Measurements from ENCODE around the gene LPCAT2. TPM values are rescaled to one million over a fixed set of nuclear protein-coding genes. Genes with fewer than 3 reads are reported as not detected.

LPCAT2 gene
- total RNA-seq, 2 donors from 2014 or later = 20.5 to 21.1 TPM

DNA sequence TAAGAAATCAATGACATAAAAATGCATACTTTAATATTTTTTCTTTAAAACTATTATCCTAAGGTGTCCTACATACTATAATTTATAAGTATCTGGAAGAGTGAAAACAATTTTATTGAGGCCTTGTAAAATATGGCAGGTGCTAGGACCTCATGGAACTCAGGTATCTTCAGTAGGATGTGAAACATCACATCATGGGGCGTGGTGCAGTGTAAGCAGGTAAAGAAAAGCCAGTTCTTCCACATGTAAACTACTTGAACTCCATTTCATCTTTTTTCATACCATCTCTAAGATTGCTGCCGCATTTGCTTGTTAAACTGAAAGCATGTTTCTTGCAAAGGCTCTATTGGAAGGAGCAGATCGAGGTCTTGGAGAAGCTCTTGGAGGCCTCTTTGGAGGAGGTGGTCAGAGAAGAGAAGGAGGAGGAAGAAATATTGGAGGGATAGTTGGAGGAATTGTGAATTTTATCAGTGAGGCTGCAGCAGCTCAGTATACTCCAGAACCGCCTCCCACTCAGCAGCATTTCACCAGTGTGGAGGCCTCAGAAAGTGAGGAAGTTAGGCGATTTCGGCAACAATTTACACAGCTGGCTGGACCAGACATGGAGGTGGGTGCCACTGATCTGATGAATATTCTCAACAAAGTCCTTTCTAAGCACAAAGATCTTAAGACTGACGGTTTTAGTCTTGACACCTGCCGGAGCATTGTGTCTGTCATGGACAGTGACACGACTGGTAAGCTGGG lies 57.7 kb downstream of the LPCAT2 start, which contains the start of gene CAPNS2:
Gene CAPNS2 (plus strand): TSS at position 253 of the 744 bp plus-strand sequence. CDS start 73 bp downstream, at position 326.
- TF ChIP-seq, protein P1, sequence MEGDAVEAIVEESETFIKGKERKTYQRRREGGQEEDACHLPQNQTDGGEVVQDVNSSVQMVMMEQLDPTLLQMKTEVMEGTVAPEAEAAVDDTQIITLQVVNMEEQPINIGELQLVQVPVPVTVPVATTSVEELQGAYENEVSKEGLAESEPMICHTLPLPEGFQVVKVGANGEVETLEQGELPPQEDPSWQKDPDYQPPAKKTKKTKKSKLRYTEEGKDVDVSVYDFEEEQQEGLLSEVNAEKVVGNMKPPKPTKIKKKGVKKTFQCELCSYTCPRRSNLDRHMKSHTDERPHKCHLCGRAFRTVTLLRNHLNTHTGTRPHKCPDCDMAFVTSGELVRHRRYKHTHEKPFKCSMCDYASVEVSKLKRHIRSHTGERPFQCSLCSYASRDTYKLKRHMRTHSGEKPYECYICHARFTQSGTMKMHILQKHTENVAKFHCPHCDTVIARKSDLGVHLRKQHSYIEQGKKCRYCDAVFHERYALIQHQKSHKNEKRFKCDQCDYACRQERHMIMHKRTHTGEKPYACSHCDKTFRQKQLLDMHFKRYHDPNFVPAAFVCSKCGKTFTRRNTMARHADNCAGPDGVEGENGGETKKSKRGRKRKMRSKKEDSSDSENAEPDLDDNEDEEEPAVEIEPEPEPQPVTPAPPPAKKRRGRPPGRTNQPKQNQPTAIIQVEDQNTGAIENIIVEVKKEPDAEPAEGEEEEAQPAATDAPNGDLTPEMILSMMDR (IDR thresholded peaks at IDR 0.05) = no peak
- Histone ChIP-seq H3K27ac (no peak within 1 kb of the TSS), H3K9me3 (no peaks in the 10 kb centered on the region), H3K4me1 (ENCODE audit: control insufficient read depth in 1 of 2, low read depth in 2 of 2) (peaks cover 6 to 10% of the 10 kb centered on the region in 2 donors), H3K36me3 (no peaks in the 10 kb centered on the region), H3K4me3 (no peak within 1 kb of the TSS), H3K27me3 (replicated peaks; ENCODE audit: insufficient read depth) (no peaks in the 10 kb centered on the region)
- DNase-seq (ENCODE audit: low spot score) = no peak
- ATAC-seq (ENCODE audit: insufficient number of reproducible peaks, low FRiP score, low read depth) = no peak

DNA sequence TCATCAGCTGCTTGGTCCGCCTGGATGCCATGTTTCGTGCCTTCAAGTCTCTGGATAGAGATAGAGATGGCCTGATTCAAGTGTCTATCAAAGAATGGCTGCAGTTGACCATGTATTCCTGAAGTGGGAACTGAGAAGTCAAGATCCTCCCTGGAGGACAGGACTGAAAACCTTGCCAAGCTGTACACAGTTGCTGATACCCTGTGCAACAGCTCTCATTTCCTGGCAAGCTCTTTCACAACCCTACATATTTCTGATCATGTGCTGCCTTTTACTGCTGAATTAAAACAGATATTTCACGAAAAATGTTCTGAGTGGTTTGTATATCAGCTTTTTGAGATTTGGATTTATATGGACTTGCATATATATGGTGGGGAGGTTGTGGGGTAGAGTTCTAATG lies 58.5 kb downstream of the LPCAT2 start:
- ATAC-seq (ENCODE audit: insufficient number of reproducible peaks, low FRiP score, low read depth) = no peak
- H3K36me3 ChIP-seq = no peaks in the 10 kb centered on the region
- H3K4me1 ChIP-seq (ENCODE audit: control insufficient read depth in 1 of 2, low read depth in 2 of 2) = peaks cover 6 to 10% of the 10 kb centered on the region in 2 donors
- H3K27ac ChIP-seq = no peak overlapping the region
- H3K27me3 ChIP-seq (replicated peaks; ENCODE audit: insufficient read depth) = no peaks in the 10 kb centered on the region
- H3K4me3 ChIP-seq = no peak overlapping the region
- no peaks in the 10 kb centered on the region for H3K9me3 ChIP-seq
- TF ChIP-seq, protein P1 (IDR thresholded peaks at IDR 0.05) = no peak
- no peak for DNase-seq (ENCODE audit: low spot score)

DNA sequence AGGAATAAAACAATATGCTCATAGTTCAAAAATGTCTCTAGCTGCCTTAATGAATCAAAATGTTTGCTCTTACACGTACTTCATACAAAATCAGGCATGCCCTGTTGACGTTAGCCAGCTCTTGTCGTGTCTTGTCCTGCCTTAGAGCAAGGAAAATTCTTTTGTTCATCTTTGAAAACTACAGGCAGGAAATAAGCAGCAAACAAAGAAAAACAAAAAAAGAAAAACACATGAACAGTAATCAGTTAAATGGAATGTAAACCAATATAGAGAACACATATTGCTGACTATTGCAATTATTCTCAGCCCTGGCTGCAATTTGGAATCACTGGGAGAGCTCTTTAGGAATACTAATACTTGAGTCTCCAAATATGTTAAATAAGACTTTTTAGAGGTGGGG lies 59.3 kb downstream of the LPCAT2 start:
- ATAC-seq (ENCODE audit: insufficient number of reproducible peaks, low FRiP score, low read depth) = no peak
- Histone ChIP-seq H3K4me1 (ENCODE audit: control insufficient read depth in 1 of 2, low read depth in 2 of 2) (peaks cover 6 to 10% of the 10 kb centered on the region in 2 donors), H3K27me3 (replicated peaks; ENCODE audit: insufficient read depth) (no peaks in the 10 kb centered on the region), H3K9me3 (no peaks in the 10 kb centered on the region), H3K4me3 (no peak overlapping the region), H3K36me3 (no peaks in the 10 kb centered on the region), H3K27ac (no peak overlapping the region)
- TF ChIP-seq, protein P1 (IDR thresholded peaks at IDR 0.05) = no peak
- DNase-seq (ENCODE audit: low spot score) = no peak

DNA sequence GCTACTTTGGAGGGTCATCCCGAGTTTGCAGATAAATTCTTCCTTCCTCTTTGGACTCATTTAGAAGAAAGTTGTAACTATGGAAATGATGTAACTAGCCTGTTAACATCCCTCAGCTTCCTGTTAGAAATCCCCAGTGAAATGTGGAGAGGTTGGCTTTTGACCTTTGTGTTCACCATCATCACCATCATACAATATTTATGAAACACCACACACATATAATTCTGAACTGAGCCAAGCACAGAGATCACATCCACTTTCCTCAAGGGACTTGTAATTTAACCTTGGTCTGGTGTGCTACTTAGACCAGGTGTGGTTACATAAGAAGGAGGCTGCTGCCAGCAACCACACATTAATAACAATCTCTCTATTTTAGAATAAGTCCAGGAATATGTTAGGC lies 60.2 kb downstream of the LPCAT2 start:
- TF ChIP-seq, protein P1 (IDR thresholded peaks at IDR 0.05) = no peak
- no peak for ATAC-seq (ENCODE audit: insufficient number of reproducible peaks, low FRiP score, low read depth)
- no peak for DNase-seq (ENCODE audit: low spot score)
- Histone ChIP-seq H3K27me3 (replicated peaks; ENCODE audit: insufficient read depth) (no peaks in the 10 kb centered on the region), H3K4me1 (ENCODE audit: control insufficient read depth in 1 of 2, low read depth in 2 of 2) (peaks cover 6 to 10% of the 10 kb centered on the region in 2 donors), H3K9me3 (no peaks in the 10 kb centered on the region), H3K36me3 (no peaks in the 10 kb centered on the region), H3K4me3 (no peak overlapping the region), H3K27ac (no peak overlapping the region)

DNA sequence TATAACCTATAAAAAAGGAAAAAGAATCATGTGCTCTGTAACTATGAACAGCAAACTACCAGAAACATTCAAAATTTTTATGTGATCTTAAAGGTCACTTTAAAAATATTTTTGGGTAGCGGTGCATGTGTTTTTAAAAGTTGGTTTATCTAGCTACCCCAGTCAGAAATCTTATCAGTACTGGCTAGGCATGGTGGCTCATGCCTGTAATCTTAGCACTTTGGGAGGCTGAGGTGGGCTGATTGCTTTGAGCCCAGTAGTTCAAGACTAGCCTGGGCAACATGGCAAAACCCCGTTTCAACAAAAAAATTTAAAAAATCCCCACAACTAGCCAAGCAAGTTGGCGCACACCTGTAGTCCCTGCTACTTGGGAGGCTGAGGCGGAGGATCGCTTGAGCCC lies 61.3 kb downstream of the LPCAT2 start:
- Histone ChIP-seq H3K4me3 (no peak overlapping the region), H3K4me1 (ENCODE audit: control insufficient read depth in 1 of 2, low read depth in 2 of 2) (peaks cover 6 to 10% of the 10 kb centered on the region in 2 donors), H3K27me3 (replicated peaks; ENCODE audit: insufficient read depth) (no peaks in the 10 kb centered on the region), H3K27ac (no peak overlapping the region), H3K9me3 (no peaks in the 10 kb centered on the region), H3K36me3 (no peaks in the 10 kb centered on the region)
- TF ChIP-seq, protein P1 (IDR thresholded peaks at IDR 0.05) = no peak
- ATAC-seq (ENCODE audit: insufficient number of reproducible peaks, low FRiP score, low read depth) (no peak), DNase-seq (ENCODE audit: low spot score) (no peak)

All from thoracic aorta (tissue), 2 donors.